SK-N-MC (cell line): ENCODE measurements around the gene CYP4F22.

Experiments
- DNase-seq: peaks from one replicate; pipeline ENCODE4 v3.0.0-alpha.2; 2011; ENCODE audit warnings: low read depth, low spot score
- H3K27ac ChIP-seq: fragments of 200-600 bp; sonication (generic); 2 replicates; pipeline ENCODE4 v1.5.1; 2016; ENCODE audit warnings: mixed run types
- H3K36me3 ChIP-seq: fragments of 200-600 bp; sonication (generic); 2 replicates; pipeline ENCODE4 v1.6.1; 2017; ENCODE audit warnings: antibody characterized with exemption, low read length, mixed read lengths; ENCODE audit not compliant: insufficient read depth
- H3K4me3 ChIP-seq: fragments of 200-600 bp; sonication (generic); 2 replicates; pipeline ENCODE4 v1.5.1; 2016
- H3K9ac ChIP-seq: fragments of 200-600 bp; sonication (generic); 2 replicates; pipeline ENCODE4 v1.8.0; 2017; ENCODE audit warnings: mixed run types, mixed read lengths; ENCODE audit not compliant: insufficient read length
- H3K9me3 ChIP-seq: fragments of 200-600 bp; sonication (generic); 2 replicates; pipeline ENCODE4 v1.6.1; 2017; ENCODE audit warnings: low read depth, mild to moderate bottlenecking, antibody characterized with exemption, low read length, moderate library complexity, mixed read lengths
- EZH2 ChIP-seq: fragments of 200-600 bp; sonication (generic); IDR thresholded peaks from one replicate; pipeline ENCODE4 v1.6.1; 2017; ENCODE audit warnings: antibody characterized with exemption
- FOXP2 ChIP-seq: optimal IDR thresholded peaks from 2 replicates; pipeline ENCODE3; 2011; ENCODE audit warnings: mild to moderate bottlenecking, moderate library complexity; ENCODE audit not compliant: insufficient read depth; ENCODE audit errors: extremely low read length, control extremely low read depth
- POLR2AphosphoS5 ChIP-seq: IDR thresholded peaks from 2 replicates; pipeline ENCODE4 v1.6.1; 2012; ENCODE audit warnings: mild to moderate bottlenecking, low read depth, low read length, borderline replicate concordance

The CYP4F22 gene

GRCh38 chr19:15487038-15487437 is 21.3 kb upstream of the CYP4F22 start:
- Histone ChIP-seq H3K27ac (no peak overlapping the region), H3K36me3 (no peaks in the 10 kb centered on the region), H3K9ac (no peak overlapping the region), H3K9me3 (no peaks in the 10 kb centered on the region), H3K4me3 (no peak overlapping the region)
- no peak for DNase-seq
- no peak for TF ChIP-seq FOXP2
- no peak for TF ChIP-seq POLR2AphosphoS5
- TF ChIP-seq EZH2: no peak

DNA sequence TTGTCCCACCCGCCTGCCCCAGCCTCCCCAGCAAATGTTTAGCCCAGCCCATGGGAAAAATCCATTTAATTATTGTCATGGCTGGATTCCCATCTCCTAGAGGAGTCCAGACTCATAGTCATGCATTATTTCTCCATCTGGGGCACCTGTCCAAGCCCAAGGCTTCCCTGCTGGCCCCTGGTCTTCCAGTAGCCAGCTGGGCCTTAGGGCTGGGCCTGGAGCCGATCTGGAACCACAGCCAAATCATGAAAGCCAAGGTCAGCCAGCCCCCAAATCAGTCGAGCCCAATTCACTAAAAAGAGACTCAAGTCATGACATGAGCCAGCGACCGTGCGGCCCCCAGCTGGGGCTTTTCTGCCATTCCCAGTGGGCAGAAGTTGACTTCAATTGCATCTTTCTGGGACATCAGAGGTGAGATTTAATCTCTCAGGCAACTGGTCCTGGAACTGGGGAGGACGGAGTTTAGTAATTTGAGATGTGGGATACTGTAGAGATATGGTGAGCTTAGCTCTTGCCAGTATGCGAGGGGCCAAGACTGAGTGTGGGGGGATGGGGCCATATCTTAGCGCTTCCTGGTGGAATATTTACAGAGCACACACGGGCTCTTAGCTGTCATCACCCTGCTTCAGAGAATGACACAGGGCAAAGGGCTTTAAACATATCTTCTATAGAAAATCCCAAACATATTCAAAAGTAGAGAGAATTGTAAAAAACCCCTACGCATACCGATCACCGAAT is 19.7 kb upstream of the CYP4F22 start:
- Histone ChIP-seq H3K9me3 (no peaks in the 10 kb centered on the region), H3K9ac (no peak overlapping the region), H3K4me3 (no peak overlapping the region), H3K36me3 (no peaks in the 10 kb centered on the region), H3K27ac (no peak overlapping the region)
- no peak for DNase-seq
- TF ChIP-seq FOXP2 (no peak), POLR2AphosphoS5 (no peak), EZH2 (no peak)

DNA sequence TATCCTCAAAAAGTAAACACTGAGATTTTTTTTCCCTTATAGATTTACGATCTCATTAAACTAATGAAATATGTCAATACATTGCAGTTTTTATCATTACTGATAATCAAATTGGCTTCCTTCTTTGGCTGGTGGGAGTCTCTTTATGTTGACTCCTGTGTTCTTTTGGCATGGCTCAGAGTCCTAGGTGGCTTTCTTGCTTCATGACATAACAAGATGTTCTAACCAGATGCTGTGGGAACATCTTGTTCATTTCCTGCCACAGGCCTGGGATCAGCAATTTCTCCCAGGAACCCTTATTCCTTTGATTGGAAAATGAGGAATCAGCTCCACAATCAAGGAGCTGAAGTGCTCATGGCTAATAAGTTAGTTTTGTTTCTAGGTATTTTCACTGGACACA is 13.2 kb upstream of the CYP4F22 start:
- Histone ChIP-seq H3K36me3 (no peaks in the 10 kb centered on the region), H3K9ac (no peak overlapping the region), H3K27ac (no peak overlapping the region), H3K4me3 (no peak overlapping the region), H3K9me3 (no peaks in the 10 kb centered on the region)
- TF ChIP-seq POLR2AphosphoS5 (no peak), EZH2 (no peak), FOXP2 (no peak)
- DNase-seq: no peak

- Histone ChIP-seq H3K9ac (no peak overlapping the region), H3K36me3 (no peaks in the 10 kb centered on the region), H3K4me3 (no peak overlapping the region), H3K9me3 (no peaks in the 10 kb centered on the region), H3K27ac (peak overlapping the region; percentile 37; the same call in 1 of the 2 replicates)
- TF ChIP-seq EZH2: no peak
- TF ChIP-seq FOXP2: no peak
- TF ChIP-seq POLR2AphosphoS5: no peak
- DNase-seq: no peak
Observed at GRCh38 chr19:15498156-15498858, 10.0 kb upstream of the CYP4F22 start.

GRCh38 chr19:15498910-15499309 is 9.4 kb upstream of the CYP4F22 start:
- Histone ChIP-seq H3K36me3 (no peaks in the 10 kb centered on the region), H3K9ac (no peak overlapping the region), H3K4me3 (no peak overlapping the region), H3K27ac (peak overlapping the region; percentile 37; the same call in 1 of the 2 replicates), H3K9me3 (no peaks in the 10 kb centered on the region)
- DNase-seq: no peak
- TF ChIP-seq POLR2AphosphoS5 (no peak), EZH2 (no peak)

GRCh38 chr19:15501596-15501995 is 6.7 kb upstream of the CYP4F22 start:
- no peak overlapping the region for H3K4me3 ChIP-seq
- H3K9ac ChIP-seq: no peak overlapping the region
- H3K9me3 ChIP-seq: no peaks in the 10 kb centered on the region
- no peak for TF ChIP-seq FOXP2
- TF ChIP-seq POLR2AphosphoS5: peak; percentile 42; the same call in 1 of the 2 replicates
- no peak for TF ChIP-seq EZH2
- H3K36me3 ChIP-seq: no peaks in the 10 kb centered on the region
- H3K27ac ChIP-seq: peak overlapping the region; percentile 76
- DNase-seq: peak; percentile 83

DNA sequence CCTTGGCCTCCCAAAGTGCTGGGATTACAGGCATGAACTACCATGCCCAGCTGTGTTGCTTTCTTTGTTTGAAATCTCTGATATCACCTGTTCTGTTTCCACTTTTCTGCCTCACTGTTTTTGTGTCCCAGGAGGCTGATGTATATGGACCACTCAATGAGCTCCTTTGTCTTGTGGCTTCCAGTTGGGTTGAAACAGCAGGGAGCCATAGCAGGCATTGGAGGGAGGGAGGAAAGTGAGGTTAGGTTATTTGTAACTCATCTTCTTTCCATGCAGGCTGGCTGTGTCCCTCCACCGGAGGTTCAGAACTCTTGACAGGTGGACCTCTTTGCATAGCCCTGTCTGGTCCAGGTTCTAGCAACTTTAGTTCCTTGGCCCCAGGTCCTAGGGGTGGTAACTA is 6.1 kb upstream of the CYP4F22 start:
- no peak overlapping the region for H3K4me3 ChIP-seq
- H3K36me3 ChIP-seq: no peaks in the 10 kb centered on the region
- H3K9me3 ChIP-seq: no peaks in the 10 kb centered on the region
- no peak for DNase-seq
- no peak for TF ChIP-seq FOXP2
- TF ChIP-seq POLR2AphosphoS5: no peak
- no peak for TF ChIP-seq EZH2
- peak overlapping the region; percentile 83 for H3K27ac ChIP-seq
- H3K9ac ChIP-seq: no peak overlapping the region

DNA sequence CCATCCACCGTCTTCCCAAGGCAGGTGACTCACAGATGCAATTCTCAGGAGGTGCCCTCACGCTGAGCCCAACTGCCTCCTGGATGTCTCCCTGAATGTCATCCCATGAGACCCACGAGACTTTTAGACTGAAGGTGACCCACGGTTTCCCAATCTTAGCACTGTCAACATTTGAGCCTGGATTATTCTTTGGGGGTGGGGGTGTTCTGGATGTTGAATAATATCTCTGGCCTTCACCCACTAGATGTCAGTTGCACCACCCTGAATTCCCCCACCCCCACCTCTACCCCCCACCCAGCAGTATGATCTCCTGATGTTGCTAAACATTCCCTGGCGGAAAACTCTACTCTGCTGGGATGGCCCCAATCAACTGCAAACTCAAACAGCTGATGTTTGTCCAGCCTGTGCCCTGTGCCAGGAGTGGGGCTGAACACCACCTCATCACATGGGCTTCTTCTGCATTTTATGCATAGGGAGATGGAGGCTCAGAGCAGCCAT is 2.2 kb upstream of the CYP4F22 start:
- Histone ChIP-seq H3K4me3 (no peak overlapping the region), H3K36me3 (no peaks in the 10 kb centered on the region), H3K9me3 (no peaks in the 10 kb centered on the region), H3K27ac (no peak overlapping the region), H3K9ac (no peak overlapping the region)
- TF ChIP-seq EZH2: no peak
- no peak for TF ChIP-seq FOXP2
- no peak for TF ChIP-seq POLR2AphosphoS5
- no peak for DNase-seq

GRCh38 chr19:15507068-15508034 is 974 bp upstream of the CYP4F22 start:
- no peak for DNase-seq
- no peak overlapping the region for H3K9ac ChIP-seq
- TF ChIP-seq FOXP2: no peak
- TF ChIP-seq EZH2: no peak
- TF ChIP-seq POLR2AphosphoS5: no peak
- H3K36me3 ChIP-seq: no peaks in the 10 kb centered on the region
- H3K4me3 ChIP-seq: no peak overlapping the region
- no peak overlapping the region for H3K27ac ChIP-seq
- H3K9me3 ChIP-seq: no peaks in the 10 kb centered on the region
